ENCODE measurements around the gene SGK1.

SGK1 gene

DNA sequence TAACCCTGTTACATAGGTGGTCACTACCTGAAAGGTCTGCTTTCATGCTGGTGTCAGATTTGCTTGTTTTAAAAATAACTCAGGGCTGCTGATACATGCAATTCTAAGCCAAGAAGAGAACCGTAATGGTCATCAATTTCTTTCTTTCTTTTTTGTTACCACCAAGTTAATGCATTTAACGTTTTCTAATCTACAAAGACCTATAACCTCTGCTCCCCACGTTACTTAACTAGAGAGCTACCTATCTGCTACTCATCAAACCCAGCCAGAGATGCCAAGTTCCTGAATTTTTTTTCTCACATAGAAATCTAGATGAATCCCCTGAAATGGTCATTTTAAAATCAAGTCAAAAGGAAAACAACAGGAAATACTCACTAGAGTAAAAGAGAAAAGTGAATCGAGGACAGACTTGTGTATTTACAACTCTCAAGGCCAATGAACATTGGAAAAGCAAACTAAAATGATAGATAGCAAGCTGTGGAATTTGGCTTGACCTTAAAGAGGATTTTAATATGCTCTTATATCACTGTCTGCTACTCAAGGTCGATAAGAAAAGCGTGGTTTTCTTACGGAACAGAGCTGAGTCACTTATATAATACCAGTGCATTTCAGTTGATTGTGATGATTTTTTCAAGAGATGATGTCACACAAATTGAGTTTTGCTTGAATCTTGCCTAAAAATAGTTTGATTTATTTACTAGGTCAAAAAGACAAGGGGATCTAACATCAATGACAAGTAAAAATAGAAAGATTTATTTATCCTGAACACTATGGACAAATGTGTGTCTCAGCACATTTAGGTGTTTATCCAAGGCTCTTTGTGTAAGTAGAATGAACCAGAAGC, 67.9 kb downstream of the SGK1 start:
- no peaks in the 10 kb centered on the region for H3K9me3 ChIP-seq (ENCODE audit: control extremely low read depth in 1 of 5, control insufficient read depth in 4 of 5, insufficient read depth in 2 of 5, low read depth in 1 of 5, low read length in 4 of 5)
- H3K27ac ChIP-seq (ENCODE audit: insufficient read depth in 1 of 2, low read depth in 1 of 2, low read length in 2 of 2, poor library complexity in 1 of 2, severe bottlenecking in 2 of 2): no peak overlapping the region
- peak in 2 of 3 donors; percentile 38 to 48 for DNase-seq
- 61% methylated on average over 7 of the region's 7 CpGs for WGBS (ENCODE audit: insufficient coverage)
- ChIA-PET POLR2A (no interaction called here), CTCF (interaction anchor here (1.1 kb wide), 1 partner anchor 390 kb away, joined by 3 read pairs; no protein-coding TSS in a partner anchor)
- peaks cover 3 to 13% (median 6%) of the 10 kb centered on the region in 4 experiments for H3K4me1 ChIP-seq (ENCODE audit: control extremely low read depth in 1 of 4, control insufficient read depth in 4 of 4, insufficient read depth in 4 of 4, low read length in 3 of 4)
- H3K27me3 ChIP-seq (replicated peaks in 2 of 5; ENCODE audit: control insufficient read depth in 4 of 5, insufficient read depth in 5 of 5, low read length in 4 of 5): no peaks in the 10 kb centered on the region
- H3K4me3 ChIP-seq (ENCODE audit: control insufficient read depth in 1 of 7, extremely low read depth in 1 of 7, insufficient read depth in 4 of 7, low read depth in 2 of 7, low read length in 6 of 7): no peak overlapping the region
- H3K36me3 ChIP-seq (ENCODE audit: control insufficient read depth in 4 of 4, insufficient read depth in 4 of 4, low read length in 3 of 4): no peaks in the 10 kb centered on the region

DNA sequence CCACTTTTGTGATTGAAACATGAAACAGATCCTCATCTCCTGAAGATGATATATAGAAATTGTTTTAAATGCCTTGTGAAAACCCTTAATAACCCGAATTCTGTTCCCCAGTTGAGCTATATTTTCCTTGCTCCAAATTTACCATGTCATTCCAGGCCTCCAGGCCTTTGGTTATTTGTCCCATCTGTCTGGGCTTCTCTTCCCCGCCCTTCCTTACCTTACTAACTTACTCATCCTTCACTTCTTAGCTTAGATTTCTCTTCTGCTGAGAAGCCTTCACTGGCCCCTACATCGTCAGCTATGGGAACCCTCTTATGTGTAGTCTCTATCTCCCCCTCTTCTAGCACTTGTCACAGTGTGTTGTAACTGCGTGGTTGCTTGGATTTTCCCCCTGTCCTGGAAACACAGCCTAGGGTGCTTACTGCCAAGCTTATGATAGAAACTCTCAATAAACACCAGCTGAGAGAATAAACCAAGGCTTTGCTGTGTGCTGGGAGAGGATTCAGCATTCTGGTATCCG, 68.6 kb downstream of the SGK1 start:
- Histone ChIP-seq H3K36me3 (ENCODE audit: control insufficient read depth in 4 of 4, insufficient read depth in 4 of 4, low read length in 3 of 4) (no peaks in the 10 kb centered on the region), H3K4me1 (ENCODE audit: control extremely low read depth in 1 of 4, control insufficient read depth in 4 of 4, insufficient read depth in 4 of 4, low read length in 3 of 4) (peaks cover 3 to 13% (median 6%) of the 10 kb centered on the region in 4 experiments), H3K4me3 (ENCODE audit: control insufficient read depth in 1 of 7, extremely low read depth in 1 of 7, insufficient read depth in 4 of 7, low read depth in 2 of 7, low read length in 6 of 7) (no peak overlapping the region), H3K27ac (ENCODE audit: insufficient read depth in 1 of 2, low read depth in 1 of 2, low read length in 2 of 2, poor library complexity in 1 of 2, severe bottlenecking in 2 of 2) (no peak overlapping the region), H3K27me3 (replicated peaks in 2 of 5; ENCODE audit: control insufficient read depth in 4 of 5, insufficient read depth in 5 of 5, low read length in 4 of 5) (no peaks in the 10 kb centered on the region), H3K9me3 (ENCODE audit: control extremely low read depth in 1 of 5, control insufficient read depth in 4 of 5, insufficient read depth in 2 of 5, low read depth in 1 of 5, low read length in 4 of 5) (no peaks in the 10 kb centered on the region)
- 98% methylated on average over 5 of the region's 5 CpGs for whole genome bisulfite sequencing (ENCODE audit: insufficient coverage)
- ChIA-PET CTCF (interaction anchor here (1.1 kb wide), 1 partner anchor 391 kb away, joined by 3 read pairs; no protein-coding TSS in a partner anchor), POLR2A (no interaction called here)
- DNase-seq: no peak

DNA sequence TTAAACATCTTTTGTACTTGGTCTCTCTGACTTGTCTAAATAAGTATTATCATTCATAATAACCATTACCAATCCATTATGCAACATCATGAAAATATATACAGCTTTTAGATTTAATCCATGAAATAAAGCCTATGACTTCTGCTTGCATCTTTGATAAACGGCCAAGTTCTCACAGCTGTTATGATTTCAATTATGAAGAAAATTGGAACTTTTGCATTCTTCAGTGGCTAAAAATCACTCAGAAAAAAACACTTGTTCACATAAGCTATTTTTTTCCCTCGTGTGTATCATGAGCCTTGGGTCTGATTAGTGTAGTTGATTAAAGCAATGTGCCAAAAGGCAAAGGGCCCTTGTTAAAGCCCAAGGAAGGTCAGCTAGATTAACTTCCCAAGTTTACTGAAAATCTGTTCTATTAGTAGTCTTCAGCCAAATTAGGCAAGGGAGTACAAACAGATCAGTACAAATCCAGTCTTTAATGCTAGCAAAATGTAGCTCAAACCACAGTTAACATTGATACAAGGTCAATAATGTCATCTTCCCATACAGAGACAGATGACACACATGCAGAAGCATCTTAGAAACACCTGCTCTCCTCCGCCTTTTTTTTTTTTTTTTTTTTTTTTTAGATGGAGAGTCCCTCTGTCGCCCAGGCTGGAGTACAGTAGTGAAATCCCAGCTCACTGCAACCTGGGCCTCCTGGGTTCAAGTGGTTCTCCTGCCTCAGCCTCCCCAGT, 69.9 kb downstream of the SGK1 start:
- H3K4me1 ChIP-seq (ENCODE audit: control extremely low read depth in 1 of 4, control insufficient read depth in 4 of 4, insufficient read depth in 4 of 4, low read length in 3 of 4): peaks cover 3 to 8% (median 5%) of the 10 kb centered on the region in 4 experiments
- no peak overlapping the region for H3K27ac ChIP-seq (ENCODE audit: insufficient read depth in 1 of 2, low read depth in 1 of 2, low read length in 2 of 2, poor library complexity in 1 of 2, severe bottlenecking in 2 of 2)
- no peaks in the 10 kb centered on the region for H3K27me3 ChIP-seq (replicated peaks in 2 of 5; ENCODE audit: control insufficient read depth in 4 of 5, insufficient read depth in 5 of 5, low read length in 4 of 5)
- H3K36me3 ChIP-seq (ENCODE audit: control insufficient read depth in 4 of 4, insufficient read depth in 4 of 4, low read length in 3 of 4): no peaks in the 10 kb centered on the region
- H3K9me3 ChIP-seq (ENCODE audit: control extremely low read depth in 1 of 5, control insufficient read depth in 4 of 5, insufficient read depth in 2 of 5, low read depth in 1 of 5, low read length in 4 of 5): no peaks in the 10 kb centered on the region
- no CpG with 5 or more reads among the region's 4 CpGs for WGBS (ENCODE audit: insufficient coverage)
- DNase-seq: no peak
- ChIA-PET CTCF (no interaction called here), POLR2A (no interaction called here)
- no peak overlapping the region for H3K4me3 ChIP-seq (ENCODE audit: control insufficient read depth in 1 of 7, extremely low read depth in 1 of 7, insufficient read depth in 4 of 7, low read depth in 2 of 7, low read length in 6 of 7)

DNA sequence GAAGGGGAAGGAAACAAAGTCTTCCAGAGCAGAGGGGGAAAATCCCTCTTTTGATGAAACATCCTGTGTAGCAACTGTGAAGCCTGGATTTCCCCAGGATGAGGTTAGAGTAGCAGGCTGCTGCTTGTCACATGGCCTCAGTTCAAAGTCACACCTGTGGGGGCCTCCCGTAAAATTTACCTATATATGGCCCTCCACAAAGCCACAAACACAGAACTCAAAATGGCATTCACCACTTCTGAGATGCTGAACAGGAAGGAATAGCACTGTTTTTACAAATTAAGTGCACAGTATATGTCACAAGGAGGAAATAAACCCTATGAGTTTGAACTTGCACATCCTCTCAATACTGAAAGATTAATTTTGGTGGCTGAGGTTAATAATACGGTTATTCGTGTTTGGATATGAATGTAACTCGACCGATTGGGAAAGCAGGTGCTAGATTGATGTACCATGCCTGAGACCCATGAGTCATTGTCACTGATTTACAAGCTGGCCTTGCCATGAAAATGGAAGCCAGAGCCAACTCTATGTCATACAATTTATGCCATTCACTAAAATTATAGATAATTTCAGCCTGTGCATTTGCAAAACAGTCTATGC, 70.6 kb downstream of the SGK1 start:
- Histone ChIP-seq H3K27ac (ENCODE audit: insufficient read depth in 1 of 2, low read depth in 1 of 2, low read length in 2 of 2, poor library complexity in 1 of 2, severe bottlenecking in 2 of 2) (no peak overlapping the region), H3K4me1 (ENCODE audit: control extremely low read depth in 1 of 4, control insufficient read depth in 4 of 4, insufficient read depth in 4 of 4, low read length in 3 of 4) (peaks cover 3 to 8% (median 5%) of the 10 kb centered on the region in 4 experiments), H3K4me3 (ENCODE audit: control insufficient read depth in 1 of 7, extremely low read depth in 1 of 7, insufficient read depth in 4 of 7, low read depth in 2 of 7, low read length in 6 of 7) (no peak overlapping the region), H3K27me3 (replicated peaks in 2 of 5; ENCODE audit: control insufficient read depth in 4 of 5, insufficient read depth in 5 of 5, low read length in 4 of 5) (no peaks in the 10 kb centered on the region), H3K9me3 (ENCODE audit: control extremely low read depth in 1 of 5, control insufficient read depth in 4 of 5, insufficient read depth in 2 of 5, low read depth in 1 of 5, low read length in 4 of 5) (no peaks in the 10 kb centered on the region), H3K36me3 (ENCODE audit: control insufficient read depth in 4 of 4, insufficient read depth in 4 of 4, low read length in 3 of 4) (no peaks in the 10 kb centered on the region)
- ChIA-PET POLR2A (no interaction called here), CTCF (no interaction called here)
- 93% methylated on average over 4 of the region's 5 CpGs for WGBS (ENCODE audit: insufficient coverage)
- DNase-seq: peak; percentile 14 to 33 (median 32)

DNA sequence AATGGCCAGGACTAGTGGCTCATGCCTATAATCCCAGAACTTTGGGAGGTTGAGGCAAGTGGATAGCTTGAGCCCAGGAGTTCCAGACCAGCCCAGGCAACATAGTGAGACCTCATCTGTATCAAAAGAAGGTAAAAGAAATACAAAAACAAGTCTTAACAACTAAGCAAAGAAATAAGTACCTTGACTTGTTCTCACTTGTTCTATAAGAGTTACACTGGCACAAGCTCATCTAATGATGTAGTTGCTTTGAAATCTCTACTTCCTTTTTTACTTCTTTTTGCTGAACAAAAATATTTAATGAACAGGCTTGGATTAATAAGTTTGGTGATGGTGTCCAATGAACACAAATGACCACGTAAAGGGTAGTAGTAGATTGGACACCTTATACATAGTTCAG, 72.2 kb downstream of the SGK1 start:
- Histone ChIP-seq H3K27ac (ENCODE audit: insufficient read depth in 1 of 2, low read depth in 1 of 2, low read length in 2 of 2, poor library complexity in 1 of 2, severe bottlenecking in 2 of 2) (no peak overlapping the region), H3K4me3 (ENCODE audit: control insufficient read depth in 1 of 7, extremely low read depth in 1 of 7, insufficient read depth in 4 of 7, low read depth in 2 of 7, low read length in 6 of 7) (no peak overlapping the region), H3K36me3 (ENCODE audit: control insufficient read depth in 4 of 4, insufficient read depth in 4 of 4, low read length in 3 of 4) (no peaks in the 10 kb centered on the region), H3K27me3 (replicated peaks in 2 of 5; ENCODE audit: control insufficient read depth in 4 of 5, insufficient read depth in 5 of 5, low read length in 4 of 5) (no peaks in the 10 kb centered on the region), H3K9me3 (ENCODE audit: control extremely low read depth in 1 of 5, control insufficient read depth in 4 of 5, insufficient read depth in 2 of 5, low read depth in 1 of 5, low read length in 4 of 5) (no peaks in the 10 kb centered on the region), H3K4me1 (ENCODE audit: control extremely low read depth in 1 of 4, control insufficient read depth in 4 of 4, insufficient read depth in 4 of 4, low read length in 3 of 4) (peaks cover 3 to 8% (median 5%) of the 10 kb centered on the region in 4 experiments)
- no CpG with 5 or more reads among the region's 1 CpG for WGBS (ENCODE audit: insufficient coverage)
- CTCF ChIA-PET: no interaction called here
- POLR2A ChIA-PET: interaction anchor here (0.6 kb wide), 1 partner anchor 867 kb away, joined by 3 read pairs; no protein-coding TSS in a partner anchor
- DNase-seq: peak in 1 of 3 donors; percentile 10

DNA sequence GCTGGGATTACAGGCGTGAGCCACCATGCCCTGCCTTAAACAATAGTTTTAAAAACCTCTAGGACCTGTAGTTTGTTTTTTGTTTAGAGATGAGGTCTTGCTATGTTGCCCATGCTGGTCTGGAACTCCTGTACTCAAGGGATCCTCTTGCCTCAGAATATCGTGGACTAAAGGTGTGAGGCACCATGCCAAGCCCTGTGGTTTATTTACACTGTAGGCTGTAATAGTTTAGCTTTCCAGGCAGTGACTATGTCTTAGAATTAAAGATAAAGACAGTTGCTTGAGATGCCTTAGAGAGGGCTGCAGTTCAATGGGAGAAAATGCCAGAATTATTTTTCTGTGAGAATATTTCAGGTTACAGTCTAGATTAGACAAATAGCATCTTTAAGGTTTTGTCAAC, 72.9 kb downstream of the SGK1 start:
- POLR2A ChIA-PET: no interaction called here

More for the DNA sequence above, 72.9 kb downstream of the SGK1 start:
- no peaks in the 10 kb centered on the region for H3K27me3 ChIP-seq (replicated peaks in 2 of 5; ENCODE audit: control insufficient read depth in 4 of 5, insufficient read depth in 5 of 5, low read length in 4 of 5)
- H3K36me3 ChIP-seq (ENCODE audit: control insufficient read depth in 4 of 4, insufficient read depth in 4 of 4, low read length in 3 of 4): no peaks in the 10 kb centered on the region
- CTCF ChIA-PET: interaction anchor here (1.5 kb wide), 1 partner anchor 15 kb away, joined by 3 read pairs; no protein-coding TSS in a partner anchor
- DNase-seq: no peak
- H3K9me3 ChIP-seq (ENCODE audit: control extremely low read depth in 1 of 5, control insufficient read depth in 4 of 5, insufficient read depth in 2 of 5, low read depth in 1 of 5, low read length in 4 of 5): no peaks in the 10 kb centered on the region
- H3K4me3 ChIP-seq (ENCODE audit: control insufficient read depth in 1 of 7, extremely low read depth in 1 of 7, insufficient read depth in 4 of 7, low read depth in 2 of 7, low read length in 6 of 7): no peak overlapping the region
- H3K27ac ChIP-seq (ENCODE audit: insufficient read depth in 1 of 2, low read depth in 1 of 2, low read length in 2 of 2, poor library complexity in 1 of 2, severe bottlenecking in 2 of 2): no peak overlapping the region
- H3K4me1 ChIP-seq (ENCODE audit: control extremely low read depth in 1 of 4, control insufficient read depth in 4 of 4, insufficient read depth in 4 of 4, low read length in 3 of 4): peaks cover 3 to 11% (median 7%) of the 10 kb centered on the region in 4 experiments
- WGBS (ENCODE audit: insufficient coverage): 17% methylated on average over 1 of the region's 2 CpGs

All from common myeloid progenitor, CD34-positive (primary cell).